ENCODE data around the gene CAPN15. TPM values are rescaled to one million over a fixed set of nuclear protein-coding genes. Genes with fewer than 3 reads are reported as not detected.

CAPN15 gene
- total RNA-seq, 4 donors from 2014 or later, result 19.6 to 42.6 (median 29.0) TPM

- H3K27me3 ChIP-seq, result no peaks in the 10 kb centered on the region
- no peaks in the 10 kb centered on the region for H3K9me3 ChIP-seq
- no peak overlapping the region for H3K27ac ChIP-seq
- H3K4me1 ChIP-seq, result peaks cover 2 to 3% of the 10 kb centered on the region in 2 donors
- intact Hi-C loops (cut with DNase I), result no loop called here
- no peak overlapping the region for H3K4me3 ChIP-seq (replicated peaks in 1 of 3)
- H3K36me3 ChIP-seq, result peaks cover 15 to 23% of the 10 kb centered on the region in 2 donors
- 87 to 90% methylated on average over 19 to 22 of the region's 36 CpGs for WGBS, 2 donors
- no peak for TF ChIP-seq POLR2A (IDR thresholded peaks at IDR 0.05)
- TF ChIP-seq CTCF (IDR thresholded peaks at IDR 0.05), result no peak
- DNase-seq, result no peak
These were observed 48.1 kb downstream of the CAPN15 start for GRCh38 chr16:575354-576196.

- Histone ChIP-seq H3K36me3 (peaks cover 15 to 23% of the 10 kb centered on the region in 2 donors), H3K9me3 (no peaks in the 10 kb centered on the region), H3K27ac (no peak overlapping the region), H3K4me3 (replicated peaks in 1 of 3) (no peak overlapping the region), H3K27me3 (no peaks in the 10 kb centered on the region), H3K4me1 (no peaks in the 10 kb centered on the region)
- 88 to 91% methylated on average over 2 to 5 of the region's 21 CpGs for WGBS, 2 donors
- intact Hi-C loops (cut with DNase I), result no loop called here
- DNase-seq, result no peak
- TF ChIP-seq CTCF (IDR thresholded peaks at IDR 0.05), result no peak
- no peak for TF ChIP-seq POLR2A (IDR thresholded peaks at IDR 0.05)
These were observed 48.8 kb downstream of the CAPN15 start for GRCh38 chr16:576197-576822.

- Histone ChIP-seq H3K36me3 (peaks cover 15 to 23% of the 10 kb centered on the region in 2 donors), H3K4me3 (replicated peaks in 1 of 3) (no peak overlapping the region), H3K27me3 (no peaks in the 10 kb centered on the region), H3K9me3 (no peaks in the 10 kb centered on the region), H3K27ac (no peak overlapping the region), H3K4me1 (no peaks in the 10 kb centered on the region)
- 84 to 85% methylated on average over 7 to 8 of the region's 8 CpGs for WGBS, 2 donors
- DNase-seq, result no peak
- intact Hi-C loops (cut with DNase I), result no loop called here
- TF ChIP-seq POLR2A (IDR thresholded peaks at IDR 0.05) (no peak), CTCF (IDR thresholded peaks at IDR 0.05) (no peak)
These were observed 49.3 kb downstream of the CAPN15 start for GRCh38 chr16:576823-577201.

- intact Hi-C loops (cut with DNase I), result no loop called here
- Histone ChIP-seq H3K4me1 (no peaks in the 10 kb centered on the region), H3K27ac (no peak overlapping the region), H3K9me3 (no peaks in the 10 kb centered on the region), H3K27me3 (no peaks in the 10 kb centered on the region), H3K36me3 (peaks cover 15 to 23% of the 10 kb centered on the region in 2 donors), H3K4me3 (replicated peaks in 1 of 3) (no peak overlapping the region)
- TF ChIP-seq POLR2A (IDR thresholded peaks at IDR 0.05) (no peak), CTCF (IDR thresholded peaks at IDR 0.05) (no peak)
- no peak for DNase-seq
- 91% methylated on average over 7 of the region's 13 CpGs; no CpG with 5 or more reads in 1 of the 2 donors for WGBS, 2 donors
These were observed 50.3 kb downstream of the CAPN15 start for GRCh38 chr16:577796-578195.

Data from thyroid gland (tissue), 4 donors.